Right atrium auricular region (tissue), 2 donors: Measurements from ENCODE around the gene KIF18B. TPM values are rescaled to one million over a fixed set of nuclear protein-coding genes. Genes with fewer than 3 reads are reported as not detected.

Experiments used
- DNase-seq: peaks from one replicate; pipeline ENCODE4 v3.0.0-alpha.2; 2019; ENCODE audit warnings: low spot score
- H3K27ac ChIP-seq, 2 donors: fragments of 200-600 bp; sonication (generic); 1 replicate in 1 of 2; 2 replicates in 1 of 2; pipeline ENCODE4 v1.5.1; 2016 to 2019
- H3K27me3 ChIP-seq, 2 donors: fragments of 200-600 bp; sonication (generic); one replicate each; pipeline versions ENCODE4 v1.5.1 to v1.6.0; 2017 to 2019
- H3K36me3 ChIP-seq: fragments of 200-600 bp; sonication (generic); one replicate; pipeline ENCODE4 v1.5.1; 2016
- H3K4me1 ChIP-seq, 2 donors: fragments of 200-600 bp; sonication (generic); one replicate each; pipeline versions ENCODE4 v1.5.1 to v1.6.0; 2017 to 2019
- H3K4me3 ChIP-seq, 2 donors: fragments of 200-600 bp; sonication (generic); 1 replicate in 1 of 2; 2 replicates in 1 of 2; pipeline ENCODE4 v1.5.1; 2017 to 2019; ENCODE audit warnings: mild to moderate bottlenecking in 1 of 2, moderate library complexity in 1 of 2
- H3K9me3 ChIP-seq, 2 donors: fragments of 200-600 bp; sonication (generic); one replicate each; pipeline ENCODE4 v1.5.1; 2019
- total RNA-seq, 2 donors: library from RNA; depleted of rRNA; stranded (reverse); fragments of >200 nt; gene quantifications; one replicate each; pipeline ENCODE4 v1.1.0, GENCODE V29; 2016
- TF ChIP-seq, protein P1 (sequence below), 2 donors: fragments of 200-600 bp; sonication (generic); IDR thresholded peaks; one replicate each; pipeline ENCODE4 v1.5.1; 2019; ENCODE audit warnings: antibody characterized with exemption in 2 of 2

Gene KIF18B
- total RNA-seq, 2 donors from 2014 or later, result 0.12 to 0.44 TPM

DNA sequence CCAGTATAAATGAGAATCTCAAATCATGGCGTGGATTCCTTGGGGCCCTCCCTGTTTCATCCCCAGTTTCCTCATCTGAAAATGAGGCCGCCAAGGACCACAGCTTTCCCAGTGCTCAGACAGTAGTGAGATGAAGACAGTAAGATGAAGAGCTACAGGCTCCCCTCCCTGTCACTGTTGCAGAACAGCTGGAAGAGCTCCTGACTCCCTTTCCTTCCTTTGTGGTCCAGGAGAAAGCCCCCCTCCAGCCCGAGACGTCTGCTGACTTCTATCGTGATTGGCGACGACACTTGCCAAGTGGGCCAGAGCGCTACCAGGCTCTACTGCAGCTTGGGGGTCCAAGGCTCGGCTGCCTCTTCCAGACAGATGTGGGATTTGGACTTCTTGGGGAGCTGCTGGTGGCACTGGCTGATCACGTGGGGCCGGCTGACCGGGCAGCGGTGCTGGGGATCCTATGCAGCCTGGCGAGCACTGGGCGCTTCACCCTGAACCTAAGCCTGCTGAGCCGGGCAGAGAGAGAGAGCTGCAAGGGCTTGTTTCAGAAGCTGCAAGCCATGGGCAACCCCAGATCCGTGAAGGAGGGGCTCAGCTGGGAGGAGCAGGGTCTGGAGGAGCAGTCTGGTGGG is 45.3 kb downstream of the KIF18B start:
- H3K4me1 ChIP-seq, result peaks cover 0 to 22% of the 10 kb centered on the region in 2 donors
- no peak overlapping the region for H3K4me3 ChIP-seq
- TF ChIP-seq, protein P1, sequence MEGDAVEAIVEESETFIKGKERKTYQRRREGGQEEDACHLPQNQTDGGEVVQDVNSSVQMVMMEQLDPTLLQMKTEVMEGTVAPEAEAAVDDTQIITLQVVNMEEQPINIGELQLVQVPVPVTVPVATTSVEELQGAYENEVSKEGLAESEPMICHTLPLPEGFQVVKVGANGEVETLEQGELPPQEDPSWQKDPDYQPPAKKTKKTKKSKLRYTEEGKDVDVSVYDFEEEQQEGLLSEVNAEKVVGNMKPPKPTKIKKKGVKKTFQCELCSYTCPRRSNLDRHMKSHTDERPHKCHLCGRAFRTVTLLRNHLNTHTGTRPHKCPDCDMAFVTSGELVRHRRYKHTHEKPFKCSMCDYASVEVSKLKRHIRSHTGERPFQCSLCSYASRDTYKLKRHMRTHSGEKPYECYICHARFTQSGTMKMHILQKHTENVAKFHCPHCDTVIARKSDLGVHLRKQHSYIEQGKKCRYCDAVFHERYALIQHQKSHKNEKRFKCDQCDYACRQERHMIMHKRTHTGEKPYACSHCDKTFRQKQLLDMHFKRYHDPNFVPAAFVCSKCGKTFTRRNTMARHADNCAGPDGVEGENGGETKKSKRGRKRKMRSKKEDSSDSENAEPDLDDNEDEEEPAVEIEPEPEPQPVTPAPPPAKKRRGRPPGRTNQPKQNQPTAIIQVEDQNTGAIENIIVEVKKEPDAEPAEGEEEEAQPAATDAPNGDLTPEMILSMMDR (IDR thresholded peaks at IDR 0.05), result no peak
- H3K27ac ChIP-seq, result no peak overlapping the region
- no peaks in the 10 kb centered on the region for H3K27me3 ChIP-seq
- no peaks in the 10 kb centered on the region for H3K9me3 ChIP-seq
- no peak for DNase-seq
- H3K36me3 ChIP-seq, result no peaks in the 10 kb centered on the region

DNA sequence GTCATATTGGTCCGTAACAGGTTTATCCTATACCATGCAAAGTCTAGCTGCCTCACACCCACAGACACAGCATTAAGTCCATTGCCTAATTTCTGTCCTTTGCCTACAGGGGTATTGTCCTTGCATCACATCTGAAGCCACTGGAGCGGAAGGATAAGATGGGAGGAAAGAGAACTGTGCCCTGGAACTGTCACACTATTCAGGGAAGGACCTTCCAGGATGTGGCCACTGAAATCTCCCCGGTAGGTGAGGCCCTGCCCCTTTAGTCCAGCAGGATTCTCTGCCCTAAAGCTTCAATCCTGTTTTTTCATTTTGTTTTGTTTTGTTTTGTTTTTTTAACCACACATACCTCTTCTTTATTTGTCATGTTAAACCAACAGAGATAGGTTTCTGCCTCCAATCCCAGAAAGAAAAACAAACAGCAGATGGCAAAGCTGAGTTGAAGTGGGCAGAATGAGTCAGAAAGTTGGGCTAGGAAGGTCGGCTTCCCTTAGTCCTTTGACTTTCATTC is 46.1 kb downstream of the KIF18B start:
- no peaks in the 10 kb centered on the region for H3K27me3 ChIP-seq
- no peak overlapping the region for H3K4me3 ChIP-seq
- no peak for DNase-seq
- H3K4me1 ChIP-seq, result peaks cover 0 to 22% of the 10 kb centered on the region in 2 donors
- no peaks in the 10 kb centered on the region for H3K36me3 ChIP-seq
- TF ChIP-seq, protein P1 (IDR thresholded peaks at IDR 0.05), result no peak
- H3K9me3 ChIP-seq, result no peaks in the 10 kb centered on the region
- no peak overlapping the region for H3K27ac ChIP-seq

DNA sequence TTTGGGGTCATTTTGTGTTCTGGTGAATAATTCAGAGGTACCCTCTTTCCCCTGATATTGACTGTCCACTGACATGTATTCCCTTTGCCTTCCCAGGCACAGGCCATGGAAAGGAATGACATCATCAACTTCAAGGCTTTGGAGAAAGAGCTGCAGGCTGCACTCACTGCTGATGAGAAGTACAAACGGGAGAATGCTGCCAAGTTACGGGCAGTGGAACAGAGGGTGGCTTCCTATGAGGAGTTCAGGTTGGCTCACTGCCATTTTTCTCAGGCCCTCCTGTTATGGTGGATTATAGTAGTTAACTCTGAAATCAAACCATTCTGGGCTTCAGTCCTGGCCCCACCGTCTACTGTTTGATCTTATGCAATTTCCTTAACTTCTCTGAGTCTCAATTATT is 46.7 kb downstream of the KIF18B start:
- DNase-seq, result no peak
- Histone ChIP-seq H3K27me3 (no peaks in the 10 kb centered on the region), H3K4me3 (no peak overlapping the region), H3K4me1 (peaks cover 0 to 22% of the 10 kb centered on the region in 2 donors), H3K36me3 (no peaks in the 10 kb centered on the region), H3K9me3 (no peaks in the 10 kb centered on the region), H3K27ac (no peak overlapping the region)
- TF ChIP-seq, protein P1 (IDR thresholded peaks at IDR 0.05), result no peak

DNA sequence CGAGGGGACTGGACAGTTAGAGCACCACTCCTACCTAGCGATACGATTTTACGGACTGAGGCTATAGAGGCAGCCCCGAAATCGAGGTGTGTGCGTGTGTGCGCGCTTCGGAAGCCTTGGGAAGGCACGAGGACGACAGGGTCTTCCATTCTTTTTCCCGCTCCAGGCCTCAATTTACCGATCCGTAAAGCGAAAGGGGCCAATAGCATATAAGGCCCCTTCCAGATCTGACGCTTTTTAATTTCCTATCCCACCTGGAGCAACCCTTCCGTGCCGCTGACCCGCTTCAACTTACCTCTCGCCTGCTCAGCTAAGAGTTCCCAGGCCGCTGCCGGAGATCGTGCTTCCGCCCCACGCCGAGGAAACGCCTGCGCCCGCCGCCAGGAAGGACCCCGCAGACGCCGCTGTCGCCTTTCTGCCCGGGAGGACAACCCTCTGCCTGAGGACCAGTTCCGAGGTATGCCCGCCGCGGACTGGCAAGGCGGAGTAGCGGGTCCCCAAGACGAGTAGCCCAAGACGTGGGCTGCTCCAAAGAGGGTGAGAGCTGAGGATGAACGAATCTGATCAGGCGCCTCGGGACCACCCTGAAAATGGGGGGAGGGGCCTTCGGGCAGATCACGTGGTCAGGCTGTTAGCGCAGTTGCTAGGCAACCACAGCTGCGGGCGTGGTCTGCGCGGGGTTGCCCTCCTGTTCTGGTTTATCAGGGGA is 48.3 kb downstream of the KIF18B start, which contains the start of gene EFTUD2:
TSS of gene EFTUD2 (minus strand) at position 372 of the 709 bp plus-strand sequence. CDS start 4,924 bp downstream, outside the sequence.
- Histone ChIP-seq H3K27ac (peak within 1 kb of the TSS; percentile 90 to 92), H3K36me3 (peaks cover 2% of the 10 kb centered on the region), H3K27me3 (no peaks in the 10 kb centered on the region), H3K9me3 (no peaks in the 10 kb centered on the region), H3K4me1 (peaks cover 0 to 22% of the 10 kb centered on the region in 2 donors), H3K4me3 (peak within 1 kb of the TSS; percentile 65 to 81)
- TF ChIP-seq, protein P1 (IDR thresholded peaks at IDR 0.05), result no peak
- peak; percentile 91 for DNase-seq

DNA sequence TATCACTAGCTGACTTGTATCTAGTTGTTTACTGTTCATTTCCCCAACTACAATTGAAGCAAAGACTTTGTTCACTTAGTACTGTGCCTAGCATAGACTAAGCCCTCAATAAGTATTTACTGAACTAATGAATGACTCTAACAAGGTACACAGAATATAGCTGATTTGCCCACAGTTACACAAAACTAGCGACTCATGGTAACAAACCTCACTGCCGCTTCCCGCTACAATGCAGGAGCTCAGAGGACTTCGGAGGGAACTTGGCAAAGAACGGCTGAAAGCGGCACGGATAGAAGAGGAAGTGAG is 48.9 kb downstream of the KIF18B start:
- TF ChIP-seq, protein P1 (IDR thresholded peaks at IDR 0.05), result no peak
- DNase-seq, result no peak
- Histone ChIP-seq H3K36me3 (peaks cover 7% of the 10 kb centered on the region), H3K27ac (peak overlapping the region; percentile 90 to 92), H3K27me3 (no peaks in the 10 kb centered on the region), H3K4me3 (peak overlapping the region; percentile 65 to 81), H3K4me1 (peaks cover 0 to 22% of the 10 kb centered on the region in 2 donors), H3K9me3 (no peaks in the 10 kb centered on the region)
